ENCODE measurements around the gene SH3D19. TPM values are rescaled to one million over a fixed set of nuclear protein-coding genes. Genes with fewer than 3 reads are reported as not detected.

The SH3D19 gene
- total RNA-seq, 1 experiment from 2014 or later = 15.5 TPM

- Mint-ChIP-seq H3K27ac (ENCODE audit: unreplicated experiment) (no peak overlapping the region), H3K9me3 (ENCODE audit: low read depth, unreplicated experiment) (no peaks in the 10 kb centered on the region), H3K4me1 (ENCODE audit: low read depth, unreplicated experiment) (no peaks in the 10 kb centered on the region), H3K27me3 (ENCODE audit: unreplicated experiment) (no peaks in the 10 kb centered on the region), H3K4me3 (ENCODE audit: low read depth, unreplicated experiment) (no peak overlapping the region), H3K36me3 (ENCODE audit: insufficient read depth, unreplicated experiment) (no peaks in the 10 kb centered on the region)
- intact Hi-C loops (cut with micrococcal nuclease; ENCODE audit: unreplicated experiment) = no loop called here
- BruUV-seq (replicated peaks) = no TSS peak
- CTCF ChIA-PET = no interaction called here
- DNase-seq = no peak
- no peak for TF ChIP-seq CTCF (IDR thresholded peaks at IDR 0.05; ENCODE audit: unreplicated experiment)
Observed at GRCh38 chr4:151147000-151147399, 178.4 kb downstream of the SH3D19 start.

- DNase-seq = no peak
- CTCF ChIA-PET = interaction anchor here (0.7 kb wide), 1 partner anchor 64 kb away, joined by 3 read pairs; no protein-coding TSS in a partner anchor
- no peaks in the 10 kb centered on the region for H3K4me1 Mint-ChIP-seq (ENCODE audit: low read depth, unreplicated experiment)
- no peak overlapping the region for H3K4me3 Mint-ChIP-seq (ENCODE audit: low read depth, unreplicated experiment)
- H3K27me3 Mint-ChIP-seq (ENCODE audit: unreplicated experiment) = no peaks in the 10 kb centered on the region
- no peaks in the 10 kb centered on the region for H3K36me3 Mint-ChIP-seq (ENCODE audit: insufficient read depth, unreplicated experiment)
- no TSS peak for BruUV-seq (replicated peaks)
- intact Hi-C loops (cut with micrococcal nuclease; ENCODE audit: unreplicated experiment) = no loop called here
- H3K9me3 Mint-ChIP-seq (ENCODE audit: low read depth, unreplicated experiment) = no peaks in the 10 kb centered on the region
- no peak overlapping the region for H3K27ac Mint-ChIP-seq (ENCODE audit: unreplicated experiment)
- no peak for TF ChIP-seq CTCF (IDR thresholded peaks at IDR 0.05; ENCODE audit: unreplicated experiment)
Observed at GRCh38 chr4:151144329-151145072, 180.9 kb downstream of the SH3D19 start.

GRCh38 chr4:151143811-151144210 is 181.6 kb downstream of the SH3D19 start:
- CTCF ChIA-PET = interaction anchor here (0.7 kb wide), 1 partner anchor 65 kb away, joined by 3 read pairs; no protein-coding TSS in a partner anchor
- H3K9me3 Mint-ChIP-seq (ENCODE audit: low read depth, unreplicated experiment) = no peaks in the 10 kb centered on the region
- H3K4me1 Mint-ChIP-seq (ENCODE audit: low read depth, unreplicated experiment) = no peaks in the 10 kb centered on the region
- intact Hi-C loops (cut with micrococcal nuclease; ENCODE audit: unreplicated experiment) = no loop called here
- DNase-seq = no peak
- H3K27ac Mint-ChIP-seq (ENCODE audit: unreplicated experiment) = no peak overlapping the region
- no peak overlapping the region for H3K4me3 Mint-ChIP-seq (ENCODE audit: low read depth, unreplicated experiment)
- H3K36me3 Mint-ChIP-seq (ENCODE audit: insufficient read depth, unreplicated experiment) = no peaks in the 10 kb centered on the region
- TF ChIP-seq CTCF (IDR thresholded peaks at IDR 0.05; ENCODE audit: unreplicated experiment) = no peak
- no peaks in the 10 kb centered on the region for H3K27me3 Mint-ChIP-seq (ENCODE audit: unreplicated experiment)
- no TSS peak for BruUV-seq (replicated peaks)

GRCh38 chr4:151143162-151143561 is 182.2 kb downstream of the SH3D19 start:
- no peak for TF ChIP-seq CTCF (IDR thresholded peaks at IDR 0.05; ENCODE audit: unreplicated experiment)
- no TSS peak for BruUV-seq (replicated peaks)
- intact Hi-C loops (cut with micrococcal nuclease; ENCODE audit: unreplicated experiment) = no loop called here
- Mint-ChIP-seq H3K9me3 (ENCODE audit: low read depth, unreplicated experiment) (no peaks in the 10 kb centered on the region), H3K36me3 (ENCODE audit: insufficient read depth, unreplicated experiment) (no peaks in the 10 kb centered on the region), H3K4me3 (ENCODE audit: low read depth, unreplicated experiment) (no peak overlapping the region), H3K4me1 (ENCODE audit: low read depth, unreplicated experiment) (no peaks in the 10 kb centered on the region), H3K27ac (ENCODE audit: unreplicated experiment) (no peak overlapping the region), H3K27me3 (ENCODE audit: unreplicated experiment) (no peaks in the 10 kb centered on the region)
- CTCF ChIA-PET = interaction anchor here (0.7 kb wide), 1 partner anchor 634 kb away, joined by 3 read pairs; no protein-coding TSS in a partner anchor
- no peak for DNase-seq

Measured in Calu3 (cell line).